Hematopoietic multipotent progenitor cell treated with erythropoietin and hydrocortisone succinate and interleukin-3 and kit ligand, for 17 days (in vitro differentiated cells): ENCODE measurements around the gene ASIC3.

Experiments
- DNase-seq: peaks from one replicate; pipeline ENCODE4 v3.0.0-alpha.2; 2015; ENCODE audit warnings: low spot score

The ASIC3 gene

GRCh38 chr7:151071032-151071866 is 22.9 kb downstream of the ASIC3 start:
- DNase-seq: no peak

GRCh38 chr7:151073990-151074389 is 25.7 kb downstream of the ASIC3 start:
- DNase-seq: no peak

DNA sequence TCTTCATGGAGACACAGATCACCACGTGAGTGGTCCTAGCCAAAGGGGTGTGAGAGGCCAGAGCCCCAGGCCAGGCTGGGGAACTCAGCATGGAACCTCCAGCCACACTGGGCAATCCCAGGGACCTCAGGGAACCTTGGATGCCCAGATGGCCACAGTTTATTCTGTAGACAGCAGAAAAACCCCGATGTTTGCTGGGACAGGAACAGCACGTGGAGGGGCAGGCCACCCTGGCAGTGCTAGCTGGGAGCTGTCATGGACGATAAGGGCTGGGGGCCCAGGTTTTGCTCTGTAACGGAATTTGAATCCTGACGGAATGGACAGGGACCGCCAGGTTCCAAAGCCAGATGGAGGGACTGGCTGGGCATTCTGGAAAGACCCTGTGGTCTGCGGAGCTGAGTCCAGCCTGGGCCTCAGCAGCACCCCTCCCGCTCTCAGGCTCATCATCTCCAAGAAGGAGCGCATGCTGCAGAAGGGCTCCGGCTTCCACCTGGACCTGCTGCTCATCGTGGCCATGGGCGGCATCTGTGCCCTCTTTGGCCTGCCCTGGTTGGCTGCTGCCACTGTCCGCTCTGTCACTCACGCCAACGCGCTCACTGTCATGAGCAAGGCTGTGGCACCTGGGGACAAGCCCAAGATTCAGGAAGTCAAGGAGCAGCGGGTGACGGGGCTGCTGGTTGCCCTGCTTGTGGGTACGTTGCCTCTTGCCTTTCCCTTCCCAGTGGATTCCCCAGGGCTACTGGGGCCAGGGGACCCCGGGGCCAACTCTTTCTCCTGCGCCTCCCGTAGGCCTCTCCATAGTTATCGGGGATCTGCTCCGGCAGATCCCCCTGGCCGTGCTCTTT is 26.7 kb downstream of the ASIC3 start:
- DNase-seq: no peak

DNA sequence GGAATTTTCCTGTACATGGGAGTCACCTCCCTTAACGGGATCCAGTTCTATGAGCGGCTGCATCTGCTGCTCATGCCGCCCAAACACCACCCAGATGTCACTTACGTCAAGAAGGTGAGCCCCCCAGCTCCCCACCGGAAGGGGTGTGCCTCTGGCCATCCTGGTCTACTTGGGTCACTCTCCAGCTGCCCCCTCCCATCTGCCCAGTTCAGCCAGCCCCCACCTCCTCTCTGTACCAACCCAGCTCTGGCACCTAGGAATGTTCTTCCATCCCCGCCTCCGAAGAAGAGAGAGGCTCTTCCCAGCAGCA is 27.3 kb downstream of the ASIC3 start:
- no peak for DNase-seq

DNA sequence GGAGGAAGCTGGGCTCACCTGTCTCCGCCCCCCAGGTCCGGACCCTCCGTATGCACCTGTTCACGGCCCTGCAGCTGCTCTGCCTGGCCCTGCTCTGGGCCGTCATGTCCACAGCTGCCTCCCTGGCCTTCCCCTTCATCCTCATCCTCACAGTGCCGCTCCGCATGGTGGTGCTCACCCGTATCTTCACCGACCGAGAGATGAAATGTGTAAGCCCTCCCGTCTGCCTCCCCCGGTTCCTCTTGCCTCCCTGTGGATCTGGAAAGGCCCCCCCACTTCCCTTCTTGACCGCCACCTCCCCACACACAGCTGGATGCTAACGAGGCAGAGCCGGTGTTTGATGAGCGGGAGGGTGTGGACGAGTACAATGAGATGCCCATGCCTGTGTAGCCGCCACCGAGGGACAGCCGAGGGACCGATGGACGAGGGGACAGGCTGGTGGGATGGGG is 27.7 kb downstream of the ASIC3 start:
- no peak for DNase-seq

- no peak for DNase-seq
Observed at GRCh38 chr7:151076863-151077704, 28.8 kb downstream of the ASIC3 start.

DNA sequence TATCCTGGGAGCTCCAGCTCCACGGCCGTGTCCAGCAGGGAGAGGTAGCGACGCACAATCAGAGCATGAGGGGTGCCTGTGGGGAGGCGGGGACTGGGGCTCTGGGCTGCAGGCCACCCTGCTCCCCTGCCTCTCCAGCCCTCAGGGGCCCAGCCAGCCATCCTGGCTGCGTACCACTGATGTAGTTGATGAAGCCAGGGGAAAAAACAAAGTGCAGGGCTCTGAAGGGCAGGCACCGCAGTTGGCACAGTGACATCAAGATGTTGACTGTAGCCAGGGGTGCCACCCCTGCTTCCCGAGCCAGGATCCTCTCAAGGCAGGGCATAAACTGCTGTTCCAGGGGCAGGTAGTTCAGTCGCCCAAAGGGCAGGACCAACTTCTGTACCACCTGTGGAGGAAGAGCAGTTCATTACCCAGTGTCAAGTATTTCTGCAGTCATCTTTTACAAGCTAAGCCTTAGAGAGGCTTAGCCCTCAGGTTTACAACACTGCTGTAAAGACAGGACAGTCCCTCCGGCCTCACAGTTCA is 29.4 kb downstream of the ASIC3 start:
- no peak for DNase-seq

DNA sequence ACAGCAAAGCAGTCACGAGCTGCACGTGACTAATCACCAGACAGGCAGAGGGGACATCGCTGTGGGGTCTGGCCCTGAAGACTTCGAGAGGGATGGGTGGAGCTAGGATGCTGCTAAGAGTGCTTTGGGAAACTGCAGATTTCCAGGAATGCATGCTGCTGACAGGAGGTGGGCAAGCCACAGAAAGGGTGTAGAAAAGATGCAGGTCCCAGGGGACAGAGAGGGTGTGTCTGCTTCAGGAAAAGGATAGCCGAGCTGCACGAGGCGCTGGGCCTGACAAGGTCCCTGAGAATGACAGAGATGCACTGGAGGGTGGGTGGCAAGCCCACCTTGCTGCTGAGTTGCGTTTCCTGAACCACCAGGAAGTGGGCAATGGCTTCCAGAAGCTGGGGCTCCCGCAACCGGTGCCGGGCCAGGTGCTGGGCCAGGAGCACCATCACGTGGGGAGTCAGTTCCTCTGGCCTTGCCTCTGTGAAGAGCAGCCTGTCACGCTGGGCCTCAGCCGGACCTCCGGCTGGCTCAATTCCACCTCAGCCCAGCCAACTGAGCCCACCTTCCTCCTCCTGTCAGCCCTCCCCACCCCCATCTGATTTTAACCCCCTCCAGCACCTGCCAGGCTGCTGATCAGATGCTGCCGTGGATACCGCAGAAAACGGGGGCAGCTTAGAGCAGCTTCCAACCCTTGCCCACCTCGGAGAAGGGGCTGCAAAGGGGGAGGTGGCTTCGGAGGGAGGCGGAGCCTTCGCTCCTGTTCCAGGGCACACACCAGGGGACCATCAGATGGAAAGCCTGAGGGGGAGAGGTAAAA is 30.1 kb downstream of the ASIC3 start:
- no peak for DNase-seq

DNA sequence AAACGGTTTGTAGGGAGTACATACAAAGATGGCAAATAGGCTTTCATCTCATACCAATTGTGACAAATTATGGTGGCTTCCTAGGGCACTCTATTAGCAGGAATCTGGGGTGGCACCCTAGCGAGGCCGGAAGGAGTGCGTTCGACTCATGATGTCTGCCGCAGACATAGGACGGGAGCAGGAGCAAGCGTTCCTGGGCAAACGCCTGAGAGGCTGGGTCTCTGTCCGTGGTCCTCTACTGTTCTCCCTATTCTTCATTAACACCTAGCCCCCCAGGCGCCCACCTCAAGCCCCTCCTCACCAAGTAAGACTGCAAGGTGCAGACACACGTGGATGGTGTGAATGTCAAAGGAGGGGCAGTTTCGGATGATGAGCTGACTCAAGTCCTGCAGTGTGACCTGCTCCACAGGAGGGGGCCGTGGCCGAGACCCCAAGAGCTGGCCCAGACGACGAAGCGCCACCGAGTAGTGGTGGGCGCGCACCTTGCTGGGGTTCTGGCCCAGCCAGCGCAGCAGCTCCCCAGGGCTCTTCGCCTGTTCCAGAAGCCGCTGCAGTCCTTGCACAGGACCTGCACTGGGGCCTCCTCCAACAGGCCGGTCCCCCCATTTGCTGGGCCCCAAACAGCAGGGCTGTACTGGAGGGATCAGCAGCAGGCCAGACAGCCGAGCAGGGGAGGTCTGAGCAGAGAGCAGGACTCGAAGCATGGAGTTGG is 31.0 kb downstream of the ASIC3 start:
- no peak for DNase-seq

GRCh38 chr7:151080067-151080521 is 31.8 kb downstream of the ASIC3 start:
- no peak for DNase-seq

DNA sequence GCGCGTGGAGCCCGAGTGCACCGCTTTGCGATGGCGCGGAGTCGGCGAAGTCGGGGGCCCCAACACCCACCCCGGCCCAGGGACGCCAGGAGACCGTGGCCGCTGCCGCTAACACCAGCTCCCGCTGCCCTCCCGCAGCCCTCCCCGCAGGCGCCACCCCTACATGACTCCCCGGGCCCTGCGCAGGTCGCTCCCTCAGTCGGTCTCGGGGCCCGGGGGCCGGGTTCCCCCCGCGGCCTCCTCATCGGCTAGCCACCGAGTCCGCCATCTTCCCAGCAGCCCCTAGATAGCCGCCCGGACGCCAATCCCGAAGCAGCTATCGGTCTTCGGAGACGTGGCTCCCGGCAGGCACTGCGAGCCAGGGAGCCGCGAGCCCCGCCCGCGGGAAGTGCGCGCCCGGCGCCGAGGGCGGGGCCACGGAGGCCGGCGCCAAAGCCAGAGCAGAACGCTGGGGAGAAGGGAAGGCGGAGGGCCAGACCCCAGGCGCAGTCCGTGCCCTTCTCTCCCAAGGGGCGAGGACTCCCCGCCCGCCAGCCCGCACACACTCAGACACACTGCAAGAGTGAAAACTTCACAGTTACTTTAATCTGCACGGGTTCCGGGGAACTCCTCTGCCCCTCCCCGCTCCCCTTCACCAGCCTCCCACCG is 32.3 kb downstream of the ASIC3 start, which contains the start of gene FASTK:
TSS of gene FASTK (minus strand) at position 288 of the 648 bp plus-strand sequence. CDS start at position 245, 43 bp downstream.
- peak; percentile 91 for DNase-seq

GRCh38 chr7:151081170-151082101 is 33.1 kb downstream of the ASIC3 start:
- no peak for DNase-seq

- no peak for DNase-seq
Observed at GRCh38 chr7:151082141-151083070, 34.1 kb downstream of the ASIC3 start.

DNA sequence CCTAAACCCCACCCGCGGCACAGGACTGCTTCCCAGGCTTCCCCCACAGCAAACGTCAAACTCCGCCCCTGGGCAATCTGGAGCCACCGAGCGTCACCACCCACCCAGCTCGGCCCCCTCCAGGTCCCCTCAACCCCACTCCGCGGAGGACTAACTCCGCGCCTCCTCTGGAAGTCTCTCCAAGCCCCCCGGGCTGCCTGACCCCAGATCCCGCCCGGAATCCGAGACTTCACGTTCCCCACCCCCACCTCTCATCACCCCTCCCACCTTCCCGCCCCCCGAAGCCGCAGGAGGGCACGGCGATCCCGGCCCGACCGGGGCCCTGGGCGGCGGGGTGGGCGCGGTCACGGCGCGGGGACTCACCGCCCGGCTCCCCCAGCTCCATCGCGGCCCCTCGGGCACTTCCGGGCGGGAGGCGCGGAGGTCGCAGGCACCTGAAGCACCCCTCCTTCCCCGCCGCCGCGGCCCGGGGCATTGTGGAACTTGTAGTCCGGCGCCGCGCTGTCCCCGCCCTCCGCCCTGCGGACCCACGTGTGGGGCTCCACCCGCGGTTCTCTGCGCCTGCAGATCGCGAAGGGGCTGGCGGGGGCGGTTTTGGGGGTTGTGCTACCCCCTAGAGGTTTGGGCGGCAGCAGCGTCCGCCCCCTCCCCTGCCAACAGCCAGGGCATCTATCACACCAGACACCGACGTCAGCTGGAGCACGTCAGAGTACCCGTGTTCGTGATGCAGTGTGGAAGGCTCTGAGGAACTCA is 34.9 kb downstream of the ASIC3 start, which contains the start of gene TMUB1:
TSS of gene TMUB1 (minus strand) at position 423 of the 753 bp plus-strand sequence. CDS start 930 bp downstream, outside the sequence.
- peak; percentile 68 for DNase-seq

DNA sequence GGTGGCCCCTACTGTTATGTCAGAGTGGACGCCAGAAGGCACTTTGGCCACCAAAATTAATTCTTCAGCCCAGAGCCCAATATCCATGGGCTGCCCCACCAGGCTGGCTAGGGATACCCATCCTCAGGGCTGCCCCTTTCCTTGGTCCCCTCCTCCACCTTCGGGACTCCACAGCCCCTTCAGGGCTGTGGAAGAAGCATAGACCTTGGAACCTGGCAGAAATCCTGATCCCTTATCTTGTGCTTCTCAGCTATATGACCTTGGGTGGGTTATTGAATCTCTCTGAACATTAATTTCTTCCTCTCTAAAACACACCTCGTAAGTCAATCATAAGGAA is 35.5 kb downstream of the ASIC3 start:
- DNase-seq: no peak

DNA sequence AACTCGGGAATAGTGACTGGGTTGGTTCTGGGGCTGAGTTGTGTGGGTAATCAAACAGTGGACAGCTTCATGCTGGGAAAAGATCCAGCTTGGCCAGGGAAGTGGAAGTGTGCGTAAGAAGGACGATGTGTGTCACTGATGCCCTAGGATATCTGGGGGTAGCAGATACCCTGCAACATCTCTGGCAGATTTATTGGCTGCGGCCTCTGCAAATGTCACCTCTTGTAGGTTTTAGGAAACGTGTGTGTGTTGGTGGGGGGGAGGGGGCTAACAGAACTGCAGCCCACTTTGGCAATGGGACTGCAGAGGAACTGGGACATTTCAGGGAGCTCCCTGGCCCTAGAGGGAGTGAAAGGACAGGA is 37.0 kb downstream of the ASIC3 start:
- no peak for DNase-seq
